Mucosa of descending colon (tissue), 3 donors: Measurements from ENCODE around the gene SSTR3. TPM values are rescaled to one million over a fixed set of nuclear protein-coding genes. Genes with fewer than 3 reads are reported as not detected.

ENCODE experiments used
- ATAC-seq: fragments of 200-7000 bp; cut with Tn5 transposase; one replicate; pipeline ENCODE4 v1.9.1; 2020; ENCODE audit warnings: mild to moderate bottlenecking, moderate library complexity
- DNase-seq, 3 donors: peaks; one replicate each; pipeline ENCODE4 v3.0.0-alpha.2; 2020
- H3K36me3 ChIP-seq: fragments of 200-600 bp; one replicate; pipeline ENCODE4 v1.8.0; 2021; ENCODE audit warnings: low read depth, mild to moderate bottlenecking
- H3K4me1 ChIP-seq: fragments of 200-600 bp; one replicate; pipeline ENCODE4 v1.8.0; 2021; ENCODE audit warnings: low read depth, mild to moderate bottlenecking
- H3K4me3 ChIP-seq: fragments of 200-600 bp; one replicate; pipeline ENCODE4 v1.8.0; 2021; ENCODE audit warnings: mild to moderate bottlenecking
- H3K9me3 ChIP-seq: fragments of 200-600 bp; one replicate; pipeline ENCODE4 v1.8.0; 2021; ENCODE audit warnings: mild to moderate bottlenecking
- CTCF ChIP-seq: fragments of 200-600 bp; IDR thresholded peaks from one replicate; pipeline ENCODE4 v1.8.0; 2022; ENCODE audit warnings: antibody characterized with exemption, mild to moderate bottlenecking
- intact Hi-C, 2 donors: fragments of 100-400 bp; cut with DNase I in 1 of 2; cut with micrococcal nuclease in 1 of 2; formaldehyde crosslinking; loops; one replicate each; pipeline versions ENCODE4 v1.11.0 to v1.11.1; 2022; cut with DNase I, micrococcal nuclease
- total RNA-seq, 3 donors: library from RNA; stranded (reverse); fragmentation: NEBNext Ultra II Directional in 2 of 3; extraction: Animal tissue kit (Norgen Biotek cat#: 25700) in 2 of 3; gene quantifications; one replicate each; pipeline versions ENCODE4 v1.2.1 to v1.2.4, GENCODE V29; 2021 to 2023
- donor health status: DM: no; HTN: no; CAD: no; lungs with moderate emphysema.
- donor health status: DM: no; HTN: no; CAD: no.
- donor health status: DM: no; HTN: yes; CAD: no.

The SSTR3 gene
- total RNA-seq, 3 donors from 2014 or later, result 0.09 to 0.10 TPM; not detected in 1

GRCh38 chr22:37155971-37156370, 56.3 kb downstream of the SSTR3 start:
- Histone ChIP-seq H3K4me3 (no peak overlapping the region), H3K4me1 (no peaks in the 10 kb centered on the region), H3K36me3 (no peaks in the 10 kb centered on the region), H3K9me3 (no peaks in the 10 kb centered on the region)
- TF ChIP-seq CTCF, result no peak
- intact Hi-C loops, result loop anchor here in 1 of 2 donors (10.0 kb wide), 1 partner anchor 49 kb away; no protein-coding TSS in a partner anchor
- ATAC-seq, result no peak
- DNase-seq, result no peak

GRCh38 chr22:37154925-37155712, 57.2 kb downstream of the SSTR3 start:
- intact Hi-C loops, result loop anchor here in 1 of 2 donors (10.0 kb wide), 1 partner anchor 50 kb away; no protein-coding TSS in a partner anchor
- no peak for ATAC-seq
- Histone ChIP-seq H3K4me1 (no peaks in the 10 kb centered on the region), H3K4me3 (no peak overlapping the region), H3K9me3 (no peaks in the 10 kb centered on the region), H3K36me3 (no peaks in the 10 kb centered on the region)
- TF ChIP-seq CTCF, result no peak
- no peak for DNase-seq

Other genes with a start within 250 kb of the SSTR3 start
- 100 to 1,000 TPM; 170 to 494 (median 337) TPM for gene TST, start 193.0 kb downstream of the SSTR3 start, total RNA-seq
- 100 to 1,000 TPM; 135 to 224 (median 186) TPM for gene MPST, start 192.7 kb downstream of the SSTR3 start, total RNA-seq
- gene KCTD17, start 160.7 kb downstream of the SSTR3 start, total RNA-seq, result 10 to 100 TPM; 24.9 to 40.1 (median 31.3) TPM
- gene TMPRSS6, start 102.8 kb downstream of the SSTR3 start, total RNA-seq, result under 1 TPM in 2 of 3 donors, not detected in 1; 0.29 to 0.46 TPM
- gene IL2RB, start 62.6 kb downstream of the SSTR3 start, total RNA-seq, result 1 to 10 TPM; 4.5 to 5.8 (median 5.3) TPM
- gene C1QTNF6, start 24.2 kb downstream of the SSTR3 start, total RNA-seq, result 10 to 100 TPM in 2 of 3 donors, 1 to 10 TPM in 1; 8.9 to 22.5 (median 13.3) TPM
- gene RAC2, start 31.8 kb upstream of the SSTR3 start, total RNA-seq, result 10 to 100 TPM; 15.3 to 26.8 (median 16.4) TPM
- 10 to 100 TPM in 2 of 3 donors, 1 to 10 TPM in 1; 8.7 to 13.3 (median 11.6) TPM for gene CYTH4, start 70.0 kb upstream of the SSTR3 start, total RNA-seq
- under 1 TPM in 2 of 3 donors, not detected in 1; 0.35 to 0.54 TPM for gene ELFN2, start 215.0 kb upstream of the SSTR3 start, total RNA-seq